HepG2 (cell line): ENCODE measurements around the gene C2CD2.

Source experiments
- CBX1 ChIP-seq: IDR thresholded peaks from one replicate; pipeline ENCODE4 v1.6.1; 2016; ENCODE audit warnings: antibody characterized with exemption, low read depth
- CTCF ChIP-seq: sonication (generic); formaldehyde crosslinking; IDR thresholded peaks from 2 replicates; pipeline ENCODE4 v1.5.0; 2020; ENCODE audit warnings: mild to moderate bottlenecking, missing genetic modification reagents, moderate library complexity
- EP300 ChIP-seq, 3 experiments: sonication (generic) in 1 of 3; formaldehyde crosslinking in 1 of 3; IDR thresholded peaks; 2 replicates each; pipeline versions ENCODE4 v1.5.1 to v1.6.1; 2011 to 2020; ENCODE audit warnings: low read depth in 2 of 3, low read length in 2 of 3, borderline replicate concordance in 1 of 3, improper control_type of control experiment in 1 of 3, mild to moderate bottlenecking in 1 of 3, missing genetic modification reagents in 1 of 3, moderate library complexity in 1 of 3
- EZH2 ChIP-seq: conservative IDR thresholded peaks from 2 replicates; pipeline ENCODE4 v1.6.1; 2012; ENCODE audit warnings: mild to moderate bottlenecking, low read depth, low read length, moderate library complexity
- POLR2AphosphoS5 ChIP-seq: IDR thresholded peaks from 2 replicates; pipeline ENCODE4 v1.6.1; 2012; ENCODE audit warnings: low read depth, low read length
- REXO4 ChIP-seq: sonication (generic); formaldehyde crosslinking; IDR thresholded peaks from 2 replicates; pipeline ENCODE4 v1.8.0; 2022; ENCODE audit warnings: missing genetic modification reagents, mild to moderate bottlenecking, borderline replicate concordance
- RXRB ChIP-seq: IDR thresholded peaks from 2 replicates; pipeline ENCODE4 v1.6.1; 2016; ENCODE audit warnings: borderline replicate concordance, missing genetic modification reagents, missing compliant biosample characterization
- TAF1 ChIP-seq: sonication (generic); formaldehyde crosslinking; IDR thresholded peaks from 2 replicates; pipeline ENCODE4 v1.4.0; 2020; ENCODE audit warnings: missing genetic modification reagents
- ZNF292 ChIP-seq: sonication (generic); formaldehyde crosslinking; IDR thresholded peaks from 2 replicates; pipeline ENCODE4 v1.8.1; 2022; ENCODE audit warnings: mild to moderate bottlenecking, low read depth, missing genetic modification reagents, borderline replicate concordance
- ZNF670 ChIP-seq: sonication (generic); formaldehyde crosslinking; IDR thresholded peaks from 2 replicates; pipeline ENCODE4 v1.8.0; 2022; ENCODE audit warnings: mild to moderate bottlenecking, missing genetic modification reagents, borderline replicate concordance

GRCh38 chr21:41993744-41994143, 39.9 kb upstream of the C2CD2 start:
- TF ChIP-seq CTCF (CRISPR knock-in tag) (no peak), TAF1 (no peak), ZNF670 (CRISPR knock-in tag) (no peak), REXO4 (no peak), CBX1 (no peak), ZNF292 (no peak), EZH2 (no peak), EP300 (IDR thresholded peaks at IDR 0.05; ENCODE audit: low read depth in 2 of 2, low read length in 2 of 2) (no peak), EP300 (CRISPR knock-in tag; IDR thresholded peaks at IDR 0.05; ENCODE audit: borderline replicate concordance) (no peak), POLR2AphosphoS5 (no peak), RXRB (CRISPR knock-in tag) (no peak)
